GM19035 (cell line): ENCODE measurements around the gene RAI1.
"Not testable (repeated sequence)": the region's sequence is repeated elsewhere in the genome, so short reads cannot be mapped to it uniquely, and the experiment has no call there.

Experiments used
- ATAC-seq: cut with Tn5 transposase; IDR thresholded peaks from one replicate; pipeline ENCODE4 v1.9.1; 2021; ENCODE audit not compliant: unreplicated experiment

The RAI1 gene

GRCh38 chr17:17681187-17681743, at the start of gene RAI1:
Gene RAI1 (plus strand): TSS chr17:17681458. CDS start chr17:17792949, 111,491 bp downstream.
- peak; percentile 54 for ATAC-seq

- ATAC-seq: not testable (repeated sequence)
Observed at GRCh38 chr17:17632690-17633089, 48.6 kb upstream of the RAI1 start.

GRCh38 chr17:17633310-17633709, 47.9 kb upstream of the RAI1 start:
- no peak for ATAC-seq

GRCh38 chr17:17635126-17635525, 46.1 kb upstream of the RAI1 start:
- ATAC-seq: no peak

GRCh38 chr17:17635537-17636271, 45.6 kb upstream of the RAI1 start:
- ATAC-seq: not testable (repeated sequence)

- no peak for ATAC-seq
Observed at GRCh38 chr17:17636272-17636885, 44.9 kb upstream of the RAI1 start.

- no peak for ATAC-seq
Observed at GRCh38 chr17:17638467-17638866, 42.8 kb upstream of the RAI1 start.

GRCh38 chr17:17639661-17640270, 41.5 kb upstream of the RAI1 start:
- ATAC-seq: not testable (repeated sequence)

GRCh38 chr17:17641621-17642409, 39.4 kb upstream of the RAI1 start:
- ATAC-seq: no peak

- not testable (repeated sequence) for ATAC-seq
Observed at GRCh38 chr17:17645148-17645547, 36.1 kb upstream of the RAI1 start.

- ATAC-seq: no peak
Observed at GRCh38 chr17:17645961-17646360, 35.3 kb upstream of the RAI1 start.

GRCh38 chr17:17647524-17648178, 33.6 kb upstream of the RAI1 start:
- ATAC-seq: no peak

GRCh38 chr17:17648762-17649161, 32.5 kb upstream of the RAI1 start:
- ATAC-seq: no peak

GRCh38 chr17:17650959-17651358, 30.3 kb upstream of the RAI1 start:
- no peak for ATAC-seq

GRCh38 chr17:17653343-17653742, 27.9 kb upstream of the RAI1 start:
- ATAC-seq: no peak

- ATAC-seq: no peak
Observed at GRCh38 chr17:17659340-17659739, 21.9 kb upstream of the RAI1 start.

- no peak for ATAC-seq
Observed at GRCh38 chr17:17661134-17661533, 20.1 kb upstream of the RAI1 start.

GRCh38 chr17:17661834-17662385, 19.3 kb upstream of the RAI1 start:
- no peak for ATAC-seq

- ATAC-seq: peak; percentile 84
Observed at GRCh38 chr17:17663160-17664063, 17.8 kb upstream of the RAI1 start.
